Colonic mucosa (tissue), 4 donors: Measurements from ENCODE around the gene XIRP2. TPM values are rescaled to one million over a fixed set of nuclear protein-coding genes. Genes with fewer than 3 reads are reported as not detected.

Experiments
- DNase-seq: peaks from one replicate; pipeline ENCODE4 v3.0.0-alpha.2; 2020
- H3K27ac ChIP-seq: fragments of 200-600 bp; one replicate; pipeline ENCODE4 v1.8.0; 2021
- H3K27me3 ChIP-seq: fragments of 200-600 bp; one replicate; pipeline ENCODE4 v1.8.0; 2021
- H3K36me3 ChIP-seq: fragments of 200-600 bp; one replicate; pipeline ENCODE4 v1.8.0; 2021
- H3K4me1 ChIP-seq: fragments of 200-600 bp; one replicate; pipeline ENCODE4 v1.8.0; 2021; ENCODE audit warnings: mild to moderate bottlenecking
- H3K4me3 ChIP-seq: fragments of 200-600 bp; one replicate; pipeline ENCODE4 v1.8.0; 2021
- H3K9ac ChIP-seq, 2 donors: one replicate each; pipeline ENCODE4 v1.7.0; 2013; ENCODE audit warnings: control low read depth in 2 of 2, low read depth in 2 of 2, low read length in 2 of 2
- H3K9me3 ChIP-seq: fragments of 200-600 bp; one replicate; pipeline ENCODE4 v1.8.0; 2021
- intact Hi-C: fragments of 100-400 bp; cut with DNase I; formaldehyde crosslinking; loops from one replicate; pipeline ENCODE4 v1.14.1; 2022
- total RNA-seq, 2 donors: library from RNA; stranded (reverse); fragmentation: NEBNext Ultra II Directional in 1 of 2; extraction: Animal tissue kit (Norgen Biotek cat#: 25700) in 1 of 2; gene quantifications; one replicate each; pipeline ENCODE4 v1.2.1, GENCODE V29; 2021
- TF ChIP-seq, protein P1 (sequence below): fragments of 200-600 bp; IDR thresholded peaks from one replicate; pipeline ENCODE4 v1.8.0; 2022; ENCODE audit warnings: antibody characterized with exemption, mild to moderate bottlenecking
- donor health status: healthy.
- donor health status: DM: no; HTN: no; CAD: no.
- donor health status: DM: no; HTN: no; CAD: no.

XIRP2 gene
- total RNA-seq, 2 donors from 2014 or later = 0.13 TPM; not detected in 1

DNA sequence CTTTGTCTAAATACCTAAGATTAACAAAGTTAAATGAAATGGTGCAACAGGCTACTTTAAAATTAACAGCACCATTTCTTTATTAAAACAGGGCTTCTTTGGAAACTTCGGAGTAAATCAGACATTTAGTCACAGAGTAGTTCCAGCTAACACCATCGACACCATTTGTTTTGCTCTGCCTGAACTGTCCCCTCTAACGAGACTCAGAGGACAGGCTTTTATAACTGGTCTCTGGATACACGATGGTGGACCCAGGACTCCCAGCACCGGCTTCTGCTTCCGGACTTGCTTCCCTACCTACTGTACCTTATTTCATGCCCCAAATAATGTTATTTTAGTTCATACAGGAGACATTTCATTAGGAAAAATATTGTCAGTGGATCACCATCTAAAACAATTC lies 252.1 kb downstream of the XIRP2 start:
- Histone ChIP-seq H3K27me3 (no peaks in the 10 kb centered on the region), H3K9ac (no peak overlapping the region), H3K36me3 (no peaks in the 10 kb centered on the region), H3K9me3 (no peaks in the 10 kb centered on the region), H3K27ac (no peak overlapping the region), H3K4me3 (no peak overlapping the region), H3K4me1 (no peaks in the 10 kb centered on the region)
- intact Hi-C loops = no loop called here
- DNase-seq = no peak
- TF ChIP-seq, protein P1, sequence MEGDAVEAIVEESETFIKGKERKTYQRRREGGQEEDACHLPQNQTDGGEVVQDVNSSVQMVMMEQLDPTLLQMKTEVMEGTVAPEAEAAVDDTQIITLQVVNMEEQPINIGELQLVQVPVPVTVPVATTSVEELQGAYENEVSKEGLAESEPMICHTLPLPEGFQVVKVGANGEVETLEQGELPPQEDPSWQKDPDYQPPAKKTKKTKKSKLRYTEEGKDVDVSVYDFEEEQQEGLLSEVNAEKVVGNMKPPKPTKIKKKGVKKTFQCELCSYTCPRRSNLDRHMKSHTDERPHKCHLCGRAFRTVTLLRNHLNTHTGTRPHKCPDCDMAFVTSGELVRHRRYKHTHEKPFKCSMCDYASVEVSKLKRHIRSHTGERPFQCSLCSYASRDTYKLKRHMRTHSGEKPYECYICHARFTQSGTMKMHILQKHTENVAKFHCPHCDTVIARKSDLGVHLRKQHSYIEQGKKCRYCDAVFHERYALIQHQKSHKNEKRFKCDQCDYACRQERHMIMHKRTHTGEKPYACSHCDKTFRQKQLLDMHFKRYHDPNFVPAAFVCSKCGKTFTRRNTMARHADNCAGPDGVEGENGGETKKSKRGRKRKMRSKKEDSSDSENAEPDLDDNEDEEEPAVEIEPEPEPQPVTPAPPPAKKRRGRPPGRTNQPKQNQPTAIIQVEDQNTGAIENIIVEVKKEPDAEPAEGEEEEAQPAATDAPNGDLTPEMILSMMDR = no peak

DNA sequence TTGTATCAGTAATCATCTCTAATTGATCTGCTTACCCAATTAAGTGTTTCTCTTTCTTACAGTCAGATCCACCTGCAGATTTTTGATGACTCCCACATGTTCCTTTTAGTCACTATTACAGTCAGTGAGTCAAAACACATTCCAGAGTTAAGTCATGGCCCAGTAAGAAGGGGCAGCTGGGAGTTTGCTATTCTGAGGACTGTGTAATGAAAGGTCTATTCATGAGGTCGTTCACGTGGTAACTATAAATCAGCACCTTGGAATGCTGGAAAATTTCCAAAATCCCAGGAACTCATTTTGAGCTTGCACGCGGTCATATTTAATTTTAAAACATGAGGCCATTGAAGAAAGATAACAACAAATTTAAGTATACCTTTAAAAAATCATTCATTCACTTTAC lies 252.5 kb downstream of the XIRP2 start:
- intact Hi-C loops = no loop called here
- Histone ChIP-seq H3K27me3 (no peaks in the 10 kb centered on the region), H3K9me3 (no peaks in the 10 kb centered on the region), H3K4me1 (no peaks in the 10 kb centered on the region), H3K36me3 (no peaks in the 10 kb centered on the region), H3K4me3 (no peak overlapping the region), H3K9ac (no peak overlapping the region), H3K27ac (no peak overlapping the region)
- no peak for DNase-seq
- TF ChIP-seq, protein P1 = no peak

DNA sequence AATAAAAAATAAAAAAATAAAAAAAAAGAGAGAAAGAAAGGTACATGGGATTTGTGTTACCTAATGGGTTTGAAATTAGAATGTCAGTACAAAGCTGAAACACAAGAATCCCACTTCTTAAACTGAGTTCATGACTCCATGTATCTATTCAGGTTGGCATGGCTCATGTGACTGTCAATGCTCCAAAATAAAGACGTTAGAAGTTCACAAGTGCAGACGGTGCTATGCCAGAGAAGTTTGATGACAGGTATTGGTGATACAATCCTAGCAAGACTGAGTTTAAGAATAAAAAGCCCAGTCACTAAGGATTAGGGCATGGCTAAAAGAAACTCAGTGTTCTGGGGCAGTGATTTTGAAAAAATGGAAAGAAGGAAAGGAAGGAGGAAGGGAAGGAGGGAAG lies 254.3 kb downstream of the XIRP2 start:
- intact Hi-C loops = no loop called here
- no peaks in the 10 kb centered on the region for H3K9me3 ChIP-seq
- no peak overlapping the region for H3K4me3 ChIP-seq
- TF ChIP-seq, protein P1 = no peak
- no peak overlapping the region for H3K9ac ChIP-seq
- H3K27ac ChIP-seq = no peak overlapping the region
- no peaks in the 10 kb centered on the region for H3K36me3 ChIP-seq
- no peak for DNase-seq
- no peaks in the 10 kb centered on the region for H3K27me3 ChIP-seq
- H3K4me1 ChIP-seq = no peaks in the 10 kb centered on the region

DNA sequence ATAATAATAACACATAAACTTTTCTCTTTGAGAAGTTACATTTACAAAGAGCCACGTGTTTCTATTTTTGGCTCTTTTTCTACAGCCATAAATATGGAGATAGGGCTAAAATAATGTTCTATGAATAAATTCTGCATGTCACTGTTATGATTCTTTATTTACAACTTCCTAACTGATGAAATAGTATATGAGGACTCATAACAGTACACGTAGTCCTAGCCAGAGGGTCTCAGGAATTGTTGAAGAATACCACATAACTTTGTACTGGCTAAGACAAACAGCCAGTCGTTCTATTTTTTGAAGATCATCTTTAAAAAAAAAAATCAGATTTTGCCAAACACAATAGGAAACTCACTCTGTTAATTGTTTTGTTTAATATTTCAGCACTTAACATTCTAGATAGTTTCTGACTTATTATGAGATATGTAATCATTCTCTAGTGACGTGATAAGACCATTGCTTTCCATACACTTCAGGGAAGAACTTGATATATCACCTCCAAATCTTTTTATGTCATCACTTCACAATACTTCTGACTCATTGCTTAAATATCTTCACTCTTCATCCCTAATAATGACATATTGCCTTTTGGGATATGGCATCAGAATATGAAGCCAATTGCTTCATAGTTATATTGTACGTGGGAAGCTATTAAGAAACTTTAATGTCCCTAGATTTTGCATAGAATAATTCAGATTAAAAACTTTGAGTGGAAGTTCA lies 256.1 kb downstream of the XIRP2 start:
- H3K4me3 ChIP-seq = no peak overlapping the region
- H3K27me3 ChIP-seq = no peaks in the 10 kb centered on the region
- intact Hi-C loops = no loop called here
- no peak for DNase-seq
- H3K36me3 ChIP-seq = no peaks in the 10 kb centered on the region
- H3K27ac ChIP-seq = no peak overlapping the region
- no peaks in the 10 kb centered on the region for H3K4me1 ChIP-seq
- TF ChIP-seq, protein P1 = no peak
- no peaks in the 10 kb centered on the region for H3K9me3 ChIP-seq
- H3K9ac ChIP-seq = no peak overlapping the region

DNA sequence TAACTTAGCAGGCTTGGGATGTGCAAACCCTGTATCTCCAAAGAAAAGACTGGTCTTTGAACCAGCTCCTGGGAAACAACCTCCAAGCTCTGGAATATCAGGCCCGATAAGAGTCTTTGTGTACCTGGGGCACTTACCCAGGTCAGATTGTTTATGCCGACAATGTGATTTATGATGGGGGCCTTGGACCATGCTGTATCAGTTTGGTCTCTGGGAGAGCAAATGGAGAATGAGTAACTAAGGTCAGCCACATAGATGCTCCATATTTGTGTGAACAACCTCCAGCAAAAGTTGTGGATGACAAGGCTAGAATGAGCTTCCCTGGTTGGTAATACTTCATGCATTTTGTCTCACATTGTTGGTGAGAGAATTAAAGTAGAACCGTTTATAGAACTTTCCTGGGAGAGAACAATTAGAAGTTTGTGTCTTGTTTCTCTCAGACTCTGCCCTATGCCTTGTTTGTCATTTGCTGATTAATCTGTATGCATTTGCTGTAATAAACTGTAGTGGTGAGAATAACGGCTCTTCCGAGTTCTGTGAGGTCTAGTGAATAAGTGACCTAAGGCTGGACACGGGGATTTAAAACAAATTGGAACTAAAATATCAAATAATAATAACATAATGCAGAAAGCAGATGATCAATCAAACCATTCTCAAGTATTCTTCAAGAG lies 259.1 kb downstream of the XIRP2 start:
- TF ChIP-seq, protein P1 = no peak
- no peak for DNase-seq
- no peak overlapping the region for H3K4me3 ChIP-seq
- intact Hi-C loops = no loop called here
- no peak overlapping the region for H3K27ac ChIP-seq
- no peaks in the 10 kb centered on the region for H3K27me3 ChIP-seq
- H3K36me3 ChIP-seq = no peaks in the 10 kb centered on the region
- no peaks in the 10 kb centered on the region for H3K4me1 ChIP-seq
- H3K9me3 ChIP-seq = no peaks in the 10 kb centered on the region
- H3K9ac ChIP-seq = no peak overlapping the region
